Fibroblast of skin of right quadriceps (primary cell): Measurements from ENCODE around the gene UXT.

Source experiments
- DNase-seq: peaks from one replicate; pipeline ENCODE4 v3.0.0-alpha.2; 2013

Gene UXT

GRCh38 chrX:47648376-47648775, 10.6 kb downstream of the UXT start:
- DNase-seq = peak; percentile 23

GRCh38 chrX:47646636-47647035, 12.3 kb downstream of the UXT start:
- no peak for DNase-seq

- no peak for DNase-seq
These were observed 13.4 kb downstream of the UXT start for GRCh38 chrX:47645530-47645929.

GRCh38 chrX:47644557-47645091, 14.4 kb downstream of the UXT start:
- DNase-seq = peak; percentile 29

DNA sequence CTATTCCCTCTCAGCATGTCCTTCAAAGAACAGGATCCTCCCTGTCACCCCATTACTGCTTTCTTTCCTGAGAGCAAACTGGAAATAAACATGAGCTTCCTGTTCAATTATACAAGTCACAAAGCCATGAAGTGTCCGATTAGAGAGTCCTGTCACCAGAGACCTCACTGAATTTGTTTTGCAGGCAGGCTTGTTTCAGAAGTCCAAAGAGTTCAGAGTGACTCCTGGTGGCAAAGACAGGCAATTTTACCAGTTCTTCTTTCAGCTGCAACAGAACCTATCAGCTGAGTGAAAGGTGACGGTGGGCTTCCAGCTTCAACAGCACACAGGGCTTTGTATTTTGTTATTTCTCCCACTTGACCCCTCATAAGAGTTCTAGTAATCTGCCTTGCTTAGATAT, 15.1 kb downstream of the UXT start:
- peak; percentile 16 for DNase-seq

GRCh38 chrX:47638816-47639215, 20.2 kb downstream of the UXT start:
- DNase-seq = no peak

DNA sequence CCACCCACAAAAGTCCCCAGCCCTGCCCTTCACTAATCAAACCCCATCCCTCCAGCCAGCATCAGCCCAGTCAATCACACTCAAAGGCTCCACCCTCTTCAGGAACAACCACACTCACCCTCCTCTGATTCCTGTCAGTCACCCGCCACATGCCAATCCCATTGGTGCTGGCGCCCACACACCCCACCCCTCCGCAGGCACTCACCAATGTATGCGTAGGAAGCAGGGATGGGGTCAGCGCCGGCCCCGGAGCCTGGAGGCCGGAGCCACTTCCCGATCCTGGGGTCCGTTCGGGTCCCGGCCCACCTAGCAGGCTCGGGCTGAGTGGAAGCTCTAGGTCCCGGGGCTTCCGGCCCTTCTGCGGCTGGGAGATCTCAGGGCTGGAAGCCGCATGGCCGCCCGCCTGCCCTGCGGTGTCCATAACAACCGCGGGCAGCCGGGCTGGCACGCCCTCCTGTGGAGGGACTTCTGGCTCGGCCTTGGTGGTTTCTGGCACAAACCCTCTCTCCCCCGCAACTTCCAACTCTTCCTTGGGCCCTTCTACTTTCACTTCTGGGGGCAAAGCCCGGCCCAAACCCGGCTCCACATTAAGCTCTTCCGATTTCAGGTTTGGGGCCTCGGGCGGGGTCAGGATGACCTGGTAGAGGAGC, 21.3 kb downstream of the UXT start:
- no peak for DNase-seq

GRCh38 chrX:47634871-47635575, 24.0 kb downstream of the UXT start:
- no peak for DNase-seq

GRCh38 chrX:47633689-47634590, 25.0 kb downstream of the UXT start:
- DNase-seq = no peak

- no peak for DNase-seq
These were observed 26.3 kb downstream of the UXT start for GRCh38 chrX:47632666-47633065.

DNA sequence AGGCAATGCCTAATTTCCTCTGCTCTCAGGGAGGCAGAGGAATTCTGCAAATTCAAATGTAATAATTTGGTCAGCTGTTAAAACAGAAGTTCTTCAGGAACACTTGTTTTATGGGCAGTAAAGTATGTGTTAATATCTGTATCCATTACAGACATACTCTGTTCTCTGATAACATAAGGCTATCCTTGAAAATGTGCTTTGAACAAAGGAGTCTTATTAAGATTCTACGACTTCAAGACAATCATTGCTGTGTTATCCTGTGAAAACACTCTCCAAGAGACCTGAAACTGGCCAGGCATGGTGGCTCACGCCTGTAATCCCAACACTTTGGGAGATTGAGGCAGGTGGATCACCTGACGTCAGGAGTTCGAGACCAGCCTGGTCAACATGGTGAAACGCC, 27.3 kb downstream of the UXT start:
- DNase-seq = no peak

- no peak for DNase-seq
These were observed 29.4 kb downstream of the UXT start, which contains the start of gene CFP for GRCh38 chrX:47629419-47630200. Gene CFP (minus strand): TSS chrX:47629930. CDS start chrX:47629844, 86 bp downstream.

GRCh38 chrX:47628982-47629381, 30.0 kb downstream of the UXT start:
- DNase-seq = no peak

DNA sequence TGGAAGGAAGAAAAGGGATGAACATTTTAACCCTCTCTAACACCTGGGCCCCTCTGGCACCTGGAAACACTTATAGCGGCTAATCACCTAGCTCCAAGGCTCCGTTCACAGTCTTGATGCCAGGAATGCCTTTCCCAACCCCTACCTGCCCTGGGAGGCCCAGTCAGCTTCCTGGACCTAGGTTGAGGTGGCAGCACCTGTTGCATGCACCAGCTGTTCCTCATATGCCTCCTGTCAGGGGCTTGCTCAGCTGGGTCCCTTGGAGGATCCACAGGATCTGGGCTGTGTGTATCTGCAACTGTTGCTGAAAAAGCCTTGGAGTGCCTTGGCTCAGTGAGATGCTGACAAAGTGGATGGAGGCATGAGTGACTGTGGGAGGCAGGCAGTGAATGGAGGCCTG, 33.6 kb downstream of the UXT start:
- DNase-seq = no peak

GRCh38 chrX:47623540-47624027, 35.4 kb downstream of the UXT start:
- DNase-seq = peak; percentile 72

DNA sequence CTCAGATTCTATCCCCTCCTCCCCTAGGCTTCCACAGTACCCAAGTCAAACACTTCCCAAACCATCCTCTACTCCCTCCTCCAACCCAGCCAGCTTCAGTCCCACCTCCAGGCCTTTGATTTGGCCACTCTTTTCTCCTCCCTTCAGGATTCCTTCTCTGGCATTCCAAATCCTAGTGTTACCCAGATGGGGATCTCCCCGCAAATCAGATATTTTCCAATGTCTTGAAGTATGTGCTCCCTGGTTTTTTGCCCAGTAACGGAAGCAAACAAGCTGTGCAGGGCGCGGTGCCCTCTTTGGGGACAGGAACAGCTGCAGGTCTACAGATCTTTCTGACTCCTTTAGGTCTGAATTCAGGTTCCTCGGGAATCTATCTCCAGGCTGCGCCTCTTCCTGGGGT, 37.1 kb downstream of the UXT start:
- DNase-seq = no peak

- no peak for DNase-seq
These were observed 38.7 kb downstream of the UXT start for GRCh38 chrX:47620303-47620685.

DNA sequence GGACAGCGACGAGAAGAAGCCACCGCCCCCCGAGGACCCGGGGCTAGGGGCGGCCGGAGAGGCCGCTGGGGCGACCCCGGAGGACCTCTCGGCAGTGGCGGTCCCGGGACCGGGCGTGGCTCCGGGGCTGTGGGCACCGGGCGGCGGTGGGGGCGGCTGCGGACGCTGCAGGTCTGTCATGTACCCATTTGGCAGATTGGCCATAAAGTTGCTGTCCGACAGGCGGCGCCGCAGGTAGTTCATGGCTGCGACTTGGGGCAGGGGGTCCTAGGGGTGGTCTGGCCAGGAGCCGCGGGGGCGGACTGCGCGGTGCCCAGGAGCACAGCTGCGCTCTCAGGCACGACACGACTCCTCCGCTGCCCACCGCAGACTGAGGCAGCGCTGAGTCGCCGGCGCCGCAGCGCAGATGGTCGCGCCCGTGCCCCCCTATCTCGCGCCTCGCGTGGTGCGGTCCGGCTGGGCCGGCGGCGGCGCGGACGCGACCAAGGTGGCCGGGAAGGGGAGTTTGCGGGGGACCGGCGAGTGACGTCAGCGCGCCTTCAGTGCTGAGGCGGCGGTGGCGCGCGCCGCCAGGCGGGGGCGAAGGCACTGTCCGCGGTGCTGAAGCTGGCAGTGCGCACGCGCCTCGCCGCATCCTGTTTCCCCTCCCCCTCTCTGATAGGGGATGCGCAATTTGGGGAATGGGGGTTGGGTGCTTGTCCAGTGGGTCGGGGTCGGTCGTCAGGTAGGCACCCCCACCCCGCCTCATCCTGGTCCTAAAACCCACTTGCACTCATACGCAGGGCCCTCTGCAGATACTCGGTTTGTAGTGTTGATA, 39.3 kb downstream of the UXT start, which contains the start of gene SYN1:
Gene SYN1, minus strand, starts transcription at position 372 of the 817 bp plus-strand sequence. Its CDS starts 129 bp downstream, at position 243.
- DNase-seq = peak; percentile 76

DNA sequence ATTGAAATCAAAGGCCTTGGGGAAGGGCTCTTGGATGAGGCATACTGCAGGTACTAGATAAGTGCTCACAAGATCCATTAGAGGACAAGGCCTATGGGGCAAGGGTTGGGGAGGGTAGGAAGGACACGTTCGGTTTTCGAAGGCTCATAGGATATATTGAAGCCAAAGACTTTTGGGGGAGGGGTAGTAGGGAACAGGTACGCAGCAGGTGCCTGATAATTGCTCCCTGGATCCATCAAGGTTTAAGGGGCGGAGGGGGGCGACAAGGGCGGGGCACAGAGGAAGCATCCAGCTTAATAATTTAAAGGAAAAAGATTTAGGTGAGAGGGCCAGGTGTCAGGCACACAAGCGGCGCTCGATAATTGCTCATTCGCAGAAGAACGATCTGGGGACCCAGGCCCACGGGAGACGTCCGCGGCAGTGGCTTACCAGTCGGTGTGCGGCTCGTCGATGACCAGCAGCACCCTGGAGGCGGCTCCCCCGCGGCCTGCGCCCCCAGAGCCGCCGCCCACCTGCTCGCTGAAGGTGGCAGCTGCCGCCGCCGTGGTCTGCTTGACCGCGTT, 40.0 kb downstream of the UXT start:
- no peak for DNase-seq

DNA sequence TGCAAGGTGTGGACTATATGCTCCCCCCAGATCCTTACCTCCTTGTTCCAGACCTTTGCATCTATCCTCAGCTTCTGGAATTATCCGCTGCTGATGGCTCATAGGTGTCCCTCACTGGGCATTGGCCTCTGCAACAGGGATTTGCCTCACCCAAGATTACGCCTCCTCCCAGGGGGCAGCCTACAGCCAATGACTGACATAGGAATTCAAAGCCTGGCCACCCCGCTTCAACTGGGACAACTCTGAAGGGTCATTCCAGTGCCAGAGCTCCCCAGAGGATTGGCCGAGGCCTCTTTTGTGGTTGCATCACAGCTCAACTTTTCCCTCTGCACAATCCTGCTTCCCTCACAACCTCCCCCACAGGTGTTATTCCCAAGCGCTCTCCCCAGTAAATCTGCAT, 44.4 kb downstream of the UXT start:
- no peak for DNase-seq

GRCh38 chrX:47613082-47613481, 45.9 kb downstream of the UXT start:
- DNase-seq = no peak
